GM12875 (cell line): ENCODE data around the gene TACC3.

Source experiments
- H3K4me3 ChIP-seq: one replicate; pipeline ENCODE4 v1.5.1; 2011; ENCODE audit warnings: low read depth, low read length, control low read depth
- TF ChIP-seq, protein P1 (sequence below): IDR thresholded peaks from 2 replicates; pipeline ENCODE4 v1.5.1; 2011; ENCODE audit warnings: low read depth, mild to moderate bottlenecking, control low read depth, inconsistent platforms, low read length, moderate library complexity, borderline replicate concordance; ENCODE audit not compliant: insufficient read depth

TACC3 gene

DNA sequence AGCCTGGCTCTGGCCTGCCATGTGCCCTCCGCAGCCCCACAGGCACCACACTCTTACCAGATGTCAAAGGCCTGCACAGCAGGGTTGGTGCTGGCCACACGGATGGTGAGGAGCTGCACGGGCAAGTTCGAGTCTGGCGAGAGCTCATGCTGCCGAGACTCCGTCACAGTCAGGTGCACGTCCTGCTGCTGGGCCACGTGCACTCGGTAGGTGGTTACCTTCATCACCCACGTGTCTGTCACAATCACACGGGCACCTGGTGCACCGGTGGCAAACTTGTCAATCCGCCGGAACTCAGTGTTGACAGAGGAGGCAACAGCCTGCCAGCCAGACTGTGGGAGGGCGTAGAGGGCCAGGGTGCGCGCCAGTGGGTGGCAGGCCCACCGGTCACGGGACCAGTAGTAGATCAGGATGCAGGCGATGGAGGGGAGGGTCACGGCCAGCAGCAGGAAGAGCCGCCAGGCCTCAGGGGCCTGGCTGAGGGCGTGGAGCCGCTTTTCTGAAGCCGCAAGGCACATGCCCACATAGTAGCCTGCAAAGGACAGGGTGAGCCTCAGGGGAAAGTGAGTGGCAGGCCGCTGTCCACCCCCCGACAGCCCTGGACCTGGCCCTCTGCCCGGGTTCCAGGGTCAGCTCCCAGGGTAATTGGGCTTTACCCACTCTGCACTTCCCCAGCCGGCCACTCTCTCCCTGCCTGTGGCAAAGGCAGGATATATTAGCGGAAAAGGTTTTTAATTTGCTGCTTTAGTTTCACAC lies 3.0 kb upstream of the TACC3 start:
- no peak overlapping the region for H3K4me3 ChIP-seq
- TF ChIP-seq, protein P1, sequence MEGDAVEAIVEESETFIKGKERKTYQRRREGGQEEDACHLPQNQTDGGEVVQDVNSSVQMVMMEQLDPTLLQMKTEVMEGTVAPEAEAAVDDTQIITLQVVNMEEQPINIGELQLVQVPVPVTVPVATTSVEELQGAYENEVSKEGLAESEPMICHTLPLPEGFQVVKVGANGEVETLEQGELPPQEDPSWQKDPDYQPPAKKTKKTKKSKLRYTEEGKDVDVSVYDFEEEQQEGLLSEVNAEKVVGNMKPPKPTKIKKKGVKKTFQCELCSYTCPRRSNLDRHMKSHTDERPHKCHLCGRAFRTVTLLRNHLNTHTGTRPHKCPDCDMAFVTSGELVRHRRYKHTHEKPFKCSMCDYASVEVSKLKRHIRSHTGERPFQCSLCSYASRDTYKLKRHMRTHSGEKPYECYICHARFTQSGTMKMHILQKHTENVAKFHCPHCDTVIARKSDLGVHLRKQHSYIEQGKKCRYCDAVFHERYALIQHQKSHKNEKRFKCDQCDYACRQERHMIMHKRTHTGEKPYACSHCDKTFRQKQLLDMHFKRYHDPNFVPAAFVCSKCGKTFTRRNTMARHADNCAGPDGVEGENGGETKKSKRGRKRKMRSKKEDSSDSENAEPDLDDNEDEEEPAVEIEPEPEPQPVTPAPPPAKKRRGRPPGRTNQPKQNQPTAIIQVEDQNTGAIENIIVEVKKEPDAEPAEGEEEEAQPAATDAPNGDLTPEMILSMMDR, result no peak

DNA sequence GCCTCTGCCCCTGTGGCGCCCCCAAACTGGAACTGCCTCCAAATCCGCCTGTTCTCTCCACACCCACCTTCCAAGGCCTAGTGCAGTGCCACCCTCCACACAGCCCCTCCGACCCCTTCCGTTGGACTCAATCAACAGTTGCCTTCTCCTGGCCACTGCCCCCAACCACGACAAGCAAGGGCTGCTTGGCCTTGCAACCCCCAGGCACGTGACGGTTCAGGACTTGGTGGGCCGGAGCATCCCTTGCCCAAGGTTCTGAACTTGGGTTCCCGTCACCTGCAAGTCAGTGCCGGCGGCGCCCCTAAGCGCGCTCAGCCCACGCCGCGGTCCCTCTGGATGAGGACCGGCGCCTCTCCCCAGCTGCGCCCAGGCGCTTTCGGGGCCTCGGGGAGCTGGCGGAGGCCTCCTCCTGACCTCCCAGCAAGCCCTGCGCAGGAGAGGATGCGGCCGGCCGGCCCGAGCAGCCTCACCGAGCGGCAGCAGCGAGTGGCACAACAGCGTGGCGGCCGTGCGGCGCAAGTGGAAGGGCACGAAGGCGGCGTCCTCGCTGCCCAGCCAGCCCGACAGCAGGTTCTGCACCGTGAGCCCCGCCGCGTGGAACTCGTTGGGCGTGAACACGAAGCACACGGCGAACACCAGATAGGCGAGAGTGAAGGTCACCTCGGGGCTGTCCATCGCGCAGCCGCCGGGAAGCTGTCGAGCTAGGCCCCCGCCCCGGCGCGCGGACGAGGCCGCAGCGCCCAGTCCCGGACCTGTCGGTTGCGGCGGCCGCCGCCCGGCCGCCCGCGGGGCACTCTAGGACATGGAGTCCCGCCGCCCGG lies 948 bp upstream of the TACC3 start:
- TF ChIP-seq, protein P1, result no peak
- H3K4me3 ChIP-seq, result peak overlapping the region; percentile 91

DNA sequence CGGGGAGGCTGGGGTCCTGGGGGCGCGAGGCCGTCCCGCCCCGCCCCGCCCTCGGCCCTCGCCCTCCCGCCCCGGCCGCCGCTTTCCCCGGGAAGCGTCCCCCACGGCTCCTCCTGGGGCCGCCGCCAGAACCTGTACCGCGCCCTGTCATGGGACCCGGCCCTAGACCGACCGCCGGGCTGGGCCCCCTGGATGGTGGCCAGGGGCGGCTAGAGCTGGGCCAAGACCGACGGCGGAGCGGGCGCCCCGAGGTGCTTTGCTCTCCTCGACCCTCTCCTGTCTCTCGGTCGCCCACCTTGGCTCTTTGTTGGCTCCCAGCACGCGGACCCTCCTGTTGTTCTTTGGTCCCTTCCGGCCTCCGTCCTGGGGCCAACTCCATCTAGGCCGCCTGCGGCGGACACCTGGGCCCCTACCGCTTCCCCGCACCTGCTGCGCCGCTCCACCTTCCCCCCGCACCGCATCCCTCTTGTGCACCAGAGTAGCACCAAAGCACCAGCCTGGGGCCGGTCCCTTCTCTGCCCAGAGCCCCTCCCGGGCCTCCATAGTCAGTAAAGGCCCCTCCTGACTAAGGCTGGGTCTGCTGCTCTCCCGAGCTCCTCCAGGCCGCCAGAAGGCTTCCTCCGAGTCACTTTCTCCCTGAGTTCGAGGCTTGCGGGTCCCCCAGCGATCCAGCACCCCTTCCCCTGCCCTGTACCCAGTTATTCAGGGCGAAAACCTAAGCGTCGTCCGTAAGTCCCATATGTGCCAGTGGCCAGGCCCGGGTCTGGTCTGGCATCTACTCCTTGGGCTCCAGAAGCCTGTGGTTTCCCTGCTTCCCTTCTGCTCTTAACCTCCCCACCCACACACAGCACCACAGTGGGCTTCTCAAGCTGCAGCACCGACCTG lies 587 bp downstream of the TACC3 start:
- peak overlapping the region; percentile 95 for H3K4me3 ChIP-seq

DNA sequence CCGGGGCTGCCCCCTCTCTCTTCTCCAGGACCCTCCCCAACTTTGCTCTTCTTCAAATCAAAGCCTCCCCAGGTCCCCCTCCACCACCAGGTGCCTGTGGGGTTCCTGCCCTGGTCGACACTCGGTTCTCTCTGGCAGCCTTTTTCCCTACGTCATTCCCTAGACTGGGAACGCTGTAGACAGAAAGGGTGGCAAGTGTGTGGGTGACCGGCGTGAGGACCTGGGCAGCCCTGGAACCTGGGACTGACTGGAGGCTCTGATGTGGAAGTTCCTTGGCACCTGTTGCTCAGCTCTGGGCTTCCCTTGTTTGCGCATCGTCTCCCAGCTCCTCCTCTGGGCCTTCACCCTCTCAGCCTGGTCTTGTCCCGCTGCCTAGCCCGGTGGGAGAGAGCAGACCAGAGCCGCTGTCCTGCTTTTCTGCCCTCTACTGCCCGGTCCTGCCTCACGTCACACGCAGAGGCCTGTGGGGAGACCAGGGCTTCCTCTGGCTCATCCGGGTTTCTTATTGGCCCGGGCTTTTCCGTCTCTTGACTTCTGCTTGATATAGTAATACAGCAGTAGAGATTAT lies 1.3 kb downstream of the TACC3 start:
- TF ChIP-seq, protein P1, result no peak
- H3K4me3 ChIP-seq, result peak overlapping the region; percentile 95

More for the DNA sequence above, 587 bp downstream of the TACC3 start:
- TF ChIP-seq, protein P1, result no peak

DNA sequence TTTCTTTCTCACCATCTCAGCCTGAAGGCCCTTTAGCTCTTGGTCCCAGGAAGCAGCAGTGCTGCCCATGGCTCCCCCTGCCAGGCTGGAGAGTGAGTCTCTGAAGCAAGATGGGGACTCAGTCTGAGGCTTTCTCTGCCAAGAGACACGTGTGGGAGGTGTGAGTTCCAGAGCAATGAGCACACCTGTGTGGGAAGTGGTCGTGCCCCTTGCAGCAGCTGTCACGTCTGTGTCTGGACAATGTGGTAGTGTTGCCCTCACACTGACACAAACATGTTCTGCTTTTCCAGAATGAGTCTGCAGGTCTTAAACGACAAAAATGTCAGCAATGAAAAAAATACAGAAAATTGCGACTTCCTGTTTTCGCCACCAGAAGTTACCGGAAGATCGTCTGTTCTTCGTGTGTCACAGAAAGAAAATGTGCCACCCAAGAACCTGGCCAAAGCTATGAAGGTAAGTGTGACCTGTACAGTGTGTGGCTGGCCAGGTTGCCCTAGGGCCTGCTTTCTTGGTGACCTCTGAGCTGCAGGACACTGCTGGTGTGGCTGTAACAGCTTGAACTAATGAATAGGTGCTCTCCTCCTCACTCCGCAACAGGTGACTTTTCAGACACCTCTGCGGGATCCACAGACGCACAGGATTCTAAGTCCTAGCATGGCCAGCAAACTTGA lies 1.9 kb downstream of the TACC3 start:
- TF ChIP-seq, protein P1, result no peak
- peak overlapping the region; percentile 95 for H3K4me3 ChIP-seq

DNA sequence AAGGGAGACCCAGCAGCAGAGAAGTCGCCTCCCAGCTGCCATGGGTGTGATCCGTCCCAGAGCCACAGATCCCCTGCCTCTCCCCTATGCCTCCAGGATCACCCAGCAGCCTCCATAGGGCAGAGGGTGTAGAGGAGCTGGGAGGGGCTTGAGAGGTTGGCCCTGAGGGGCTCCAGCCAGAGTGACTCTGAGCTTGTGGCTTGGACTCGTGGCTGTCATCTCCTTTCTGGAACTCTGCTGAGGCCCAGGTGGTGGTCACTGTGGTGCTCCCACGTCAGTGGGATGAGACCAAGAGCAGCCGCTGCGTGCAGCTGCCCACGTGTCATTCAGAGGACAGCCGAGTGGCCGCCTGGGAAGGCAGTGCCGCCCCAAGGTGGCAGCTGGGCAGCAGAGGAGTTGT lies 4.2 kb downstream of the TACC3 start:
- H3K4me3 ChIP-seq, result no peak overlapping the region
- TF ChIP-seq, protein P1, result no peak
